Mononuclear cell (primary cell): ENCODE measurements around the gene DNAAF8. TPM values are rescaled to one million over a fixed set of nuclear protein-coding genes. Genes with fewer than 3 reads are reported as not detected.
A peak's percentile ranks its signal among the peaks of the same experiment; 100 is the strongest.
"Not testable (repeated sequence)": the region's sequence is repeated elsewhere in the genome, so short reads cannot be mapped to it uniquely, and the experiment has no call there.

Experiments
- H3K27me3 ChIP-seq: 2 replicates; pipeline ENCODE4 v1.6.0; 2011; ENCODE audit warnings: low read length, control low read depth; ENCODE audit not compliant: insufficient read depth
- H3K4me1 ChIP-seq: 2 replicates; pipeline ENCODE4 v1.5.1; 2011; ENCODE audit warnings: mild to moderate bottlenecking, low read length, control low read depth; ENCODE audit not compliant: insufficient read depth
- H3K4me3 ChIP-seq: 2 replicates; pipeline ENCODE4 v1.5.1; 2011; ENCODE audit warnings: mild to moderate bottlenecking, low read length, moderate library complexity
- H3K9me3 ChIP-seq: 2 replicates; pipeline ENCODE4 v1.5.1; 2011; ENCODE audit warnings: low read depth, mild to moderate bottlenecking, control low read depth, low read length
- total RNA-seq: library from RNA; depleted of rRNA; stranded (reverse); fragments of >200 nt; gene quantifications from one replicate; pipeline ENCODE4 v1.2.3, GENCODE V29; 2012

DNAAF8 gene
- total RNA-seq, 1 donor: not detected

DNA sequence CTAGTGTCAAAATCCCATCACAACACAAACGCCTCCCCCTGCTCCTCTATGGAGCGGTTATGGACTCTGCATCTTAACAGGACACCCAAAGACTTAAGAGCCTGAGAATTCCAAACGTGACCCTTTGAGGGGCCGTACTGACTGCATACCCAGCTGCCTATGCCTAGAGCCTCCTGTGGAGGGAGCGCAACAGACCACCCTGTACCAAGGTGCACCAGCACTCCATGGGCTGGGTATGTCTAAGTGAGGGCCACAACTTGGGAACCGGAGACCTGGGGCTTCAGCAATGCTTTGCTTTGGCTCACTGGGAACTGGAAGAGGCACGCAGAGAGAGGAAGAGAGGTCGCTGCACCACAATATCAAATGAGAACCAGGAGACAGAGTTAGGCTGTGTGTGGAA is 5.7 kb upstream of the DNAAF8 start:
- Histone ChIP-seq H3K9me3 (no peaks in the 10 kb centered on the region), H3K4me3 (no peak overlapping the region), H3K27me3 (no peaks in the 10 kb centered on the region)

DNA sequence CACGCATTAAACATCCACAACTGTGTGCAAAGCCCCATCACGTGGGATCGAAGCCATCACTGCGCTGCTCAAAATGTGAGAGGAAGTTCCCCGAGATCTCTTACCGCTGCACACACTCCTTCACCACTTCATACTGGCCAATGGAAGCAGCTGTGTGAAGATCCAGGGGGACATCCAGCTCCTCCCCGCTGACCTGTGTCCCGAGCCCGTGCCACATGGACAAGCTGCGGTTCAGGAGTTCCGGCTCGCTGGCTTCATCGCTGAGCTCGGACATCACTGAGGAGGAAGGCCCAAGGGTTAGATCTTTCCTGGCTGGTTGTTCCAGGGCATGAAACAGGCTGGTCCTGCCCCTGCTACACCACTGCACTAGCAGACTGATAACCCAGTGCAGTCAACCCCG is 4.5 kb upstream of the DNAAF8 start:
- H3K27me3 ChIP-seq: no peaks in the 10 kb centered on the region

More for the DNA sequence above, 5.7 kb upstream of the DNAAF8 start:
- peaks cover 6% of the 10 kb centered on the region for H3K4me1 ChIP-seq

DNA sequence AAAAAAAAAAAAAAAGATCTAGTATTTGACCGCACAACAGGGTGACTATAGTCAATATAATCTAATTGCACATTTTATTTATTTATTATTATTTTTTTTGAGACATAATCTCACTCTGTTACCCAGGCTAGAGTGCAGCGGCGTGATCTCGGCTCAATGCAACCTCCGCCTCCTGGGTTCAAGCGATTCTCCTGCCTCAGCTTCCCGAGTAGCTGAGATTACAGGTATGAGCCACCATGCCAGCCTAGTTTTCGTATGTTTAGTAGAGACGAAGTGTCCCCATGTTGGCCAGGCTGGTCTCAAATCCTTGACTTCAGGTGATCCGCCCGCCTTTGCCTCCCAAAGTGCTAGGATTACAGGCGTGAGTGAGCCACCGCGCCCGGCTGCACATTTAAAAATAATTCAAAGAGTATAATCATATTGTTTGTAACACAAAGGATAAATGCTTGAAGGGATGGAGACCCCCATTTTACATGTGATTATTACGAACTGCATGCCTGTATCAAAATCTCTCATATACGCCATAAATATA is 1.1 kb upstream of the DNAAF8 start:
- Histone ChIP-seq H3K27me3 (no peaks in the 10 kb centered on the region), H3K9me3 (no peaks in the 10 kb centered on the region), H3K4me1 (peaks cover 16% of the 10 kb centered on the region), H3K4me3 (peak overlapping the region; percentile 78)

More for the DNA sequence above, 4.5 kb upstream of the DNAAF8 start:
- Histone ChIP-seq H3K4me1 (peaks cover 8% of the 10 kb centered on the region), H3K9me3 (no peaks in the 10 kb centered on the region), H3K4me3 (no peak overlapping the region)

DNA sequence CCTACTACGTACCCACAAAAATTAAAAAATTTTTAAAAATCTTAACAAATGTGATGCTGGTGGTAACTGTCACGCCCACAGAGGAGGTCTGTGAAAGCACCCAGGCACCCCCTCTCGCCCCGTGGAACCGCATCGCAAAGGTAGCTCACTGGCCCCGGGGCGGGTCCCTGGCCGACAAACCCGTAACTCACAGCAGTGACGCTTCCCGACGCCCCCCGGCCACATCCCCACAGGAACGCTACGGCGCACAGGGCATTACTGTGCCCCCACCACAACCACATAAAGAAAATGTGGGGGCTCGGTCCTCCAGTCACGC is 632 bp upstream of the DNAAF8 start:
- H3K4me3 ChIP-seq: peak overlapping the region; percentile 78
- H3K27me3 ChIP-seq: no peaks in the 10 kb centered on the region
- H3K9me3 ChIP-seq: no peaks in the 10 kb centered on the region
- peaks cover 16% of the 10 kb centered on the region for H3K4me1 ChIP-seq

DNA sequence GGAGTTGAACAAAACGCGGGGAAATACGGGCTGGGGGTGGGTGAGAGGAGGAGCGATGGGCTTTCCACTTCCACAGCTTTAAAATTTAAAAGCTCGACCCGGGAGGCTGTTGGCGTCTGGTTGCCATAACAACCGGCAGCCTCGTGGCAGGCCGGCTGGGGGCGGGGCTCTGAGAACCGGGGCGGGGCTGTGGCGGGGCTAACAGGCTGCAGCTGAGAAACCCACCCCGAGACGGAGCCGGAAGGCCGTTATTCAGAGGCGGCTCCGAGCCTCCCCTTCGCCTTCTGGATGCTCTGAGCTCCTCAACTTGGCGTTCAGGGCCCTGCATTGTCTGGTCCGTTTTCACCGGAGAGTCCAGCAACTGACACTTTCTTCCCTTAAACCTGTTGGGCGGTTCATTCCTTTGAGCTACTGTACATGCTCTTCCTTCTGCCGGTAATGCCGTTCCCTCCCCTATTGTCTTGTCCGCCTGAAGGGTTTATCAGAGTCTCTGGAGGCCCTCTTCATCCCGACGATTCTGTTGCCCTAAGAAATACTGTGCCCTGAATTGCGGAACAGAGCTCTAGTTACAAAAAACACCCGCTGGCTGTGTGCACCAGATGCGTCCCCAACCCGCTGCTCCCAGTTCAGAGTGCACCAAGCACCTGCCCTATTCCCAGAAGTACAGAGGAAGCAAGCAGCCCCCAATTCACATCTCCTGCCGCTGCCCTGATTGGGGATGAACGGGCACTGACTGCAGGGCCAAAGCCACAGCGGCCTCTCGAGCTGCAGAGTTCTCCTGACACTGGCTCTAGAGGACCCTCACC is 596 bp downstream of the DNAAF8 start:
- Histone ChIP-seq H3K4me1 (peaks cover 16% of the 10 kb centered on the region), H3K4me3 (peak overlapping the region; percentile 78), H3K9me3 (no peaks in the 10 kb centered on the region)

DNA sequence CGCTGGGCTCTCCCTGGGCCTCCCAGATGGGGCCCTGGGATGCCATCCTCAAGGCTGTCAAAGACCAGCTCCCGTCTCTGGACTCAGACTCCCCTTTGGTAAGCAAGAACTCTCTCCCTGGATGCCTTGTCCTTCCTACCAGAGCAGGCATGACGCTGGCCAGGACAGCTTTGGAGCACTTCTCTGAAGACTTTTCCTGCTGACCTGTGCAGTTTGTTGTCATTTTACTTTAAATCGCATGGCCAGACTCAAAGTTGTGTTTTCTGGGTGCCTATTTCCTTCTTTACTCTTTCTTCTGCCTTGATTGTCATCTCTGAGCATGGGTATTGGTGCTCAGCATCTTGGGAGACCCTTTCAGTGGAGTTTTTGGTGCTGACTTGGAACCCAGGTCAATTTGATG is 2.2 kb downstream of the DNAAF8 start:
- Histone ChIP-seq H3K4me1 (peaks cover 16% of the 10 kb centered on the region), H3K9me3 (no peaks in the 10 kb centered on the region), H3K4me3 (no peak overlapping the region), H3K27me3 (no peaks in the 10 kb centered on the region)

More for the DNA sequence above, 596 bp downstream of the DNAAF8 start:
- no peaks in the 10 kb centered on the region for H3K27me3 ChIP-seq

DNA sequence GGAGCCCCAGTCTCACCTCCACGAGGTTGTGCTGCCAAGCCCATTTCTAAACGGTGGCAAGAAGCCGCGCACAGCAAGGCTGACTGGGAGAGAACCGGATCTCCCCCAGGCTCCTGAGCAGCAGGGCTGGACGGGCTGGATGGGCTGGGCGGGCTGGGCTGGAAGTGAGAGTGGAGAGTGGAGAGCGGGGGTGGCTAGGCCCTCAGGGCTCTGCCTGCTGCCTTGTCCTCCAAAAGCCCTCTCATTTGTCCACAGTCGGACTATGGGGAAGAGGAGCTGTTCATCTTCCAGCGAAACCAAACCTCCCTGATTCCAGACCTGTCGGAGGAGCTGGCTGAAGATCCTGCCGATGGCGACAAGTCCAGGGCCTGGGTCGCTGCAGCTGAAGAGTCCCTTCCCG is 3.2 kb downstream of the DNAAF8 start:
- H3K27me3 ChIP-seq: no peaks in the 10 kb centered on the region
- H3K4me1 ChIP-seq: peaks cover 16% of the 10 kb centered on the region
- H3K9me3 ChIP-seq: no peaks in the 10 kb centered on the region
- no peak overlapping the region for H3K4me3 ChIP-seq

DNA sequence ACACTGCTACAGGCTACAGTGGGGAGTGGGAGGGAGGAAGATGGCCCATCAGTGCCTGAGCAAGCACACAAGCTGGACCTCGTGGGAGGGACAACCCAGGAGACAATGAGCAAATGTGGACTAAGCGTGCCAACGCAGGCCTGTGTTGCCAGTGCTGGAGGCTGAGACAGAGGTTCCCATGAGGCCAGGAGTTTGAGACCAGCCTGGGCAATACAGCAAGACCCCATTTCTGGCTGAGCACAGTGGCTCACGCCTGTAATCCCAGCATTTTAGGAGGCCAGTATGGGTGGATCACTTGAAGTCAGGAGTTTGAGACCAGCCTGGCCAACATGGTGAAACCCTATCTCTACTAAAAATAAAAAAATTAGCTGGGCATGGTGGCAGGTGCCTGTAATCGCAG is 4.0 kb downstream of the DNAAF8 start:
- not testable (repeated sequence) for H3K27me3 ChIP-seq, H3K9me3 ChIP-seq, H3K4me3 ChIP-seq
- peaks cover 12% of the 10 kb centered on the region for H3K4me1 ChIP-seq

DNA sequence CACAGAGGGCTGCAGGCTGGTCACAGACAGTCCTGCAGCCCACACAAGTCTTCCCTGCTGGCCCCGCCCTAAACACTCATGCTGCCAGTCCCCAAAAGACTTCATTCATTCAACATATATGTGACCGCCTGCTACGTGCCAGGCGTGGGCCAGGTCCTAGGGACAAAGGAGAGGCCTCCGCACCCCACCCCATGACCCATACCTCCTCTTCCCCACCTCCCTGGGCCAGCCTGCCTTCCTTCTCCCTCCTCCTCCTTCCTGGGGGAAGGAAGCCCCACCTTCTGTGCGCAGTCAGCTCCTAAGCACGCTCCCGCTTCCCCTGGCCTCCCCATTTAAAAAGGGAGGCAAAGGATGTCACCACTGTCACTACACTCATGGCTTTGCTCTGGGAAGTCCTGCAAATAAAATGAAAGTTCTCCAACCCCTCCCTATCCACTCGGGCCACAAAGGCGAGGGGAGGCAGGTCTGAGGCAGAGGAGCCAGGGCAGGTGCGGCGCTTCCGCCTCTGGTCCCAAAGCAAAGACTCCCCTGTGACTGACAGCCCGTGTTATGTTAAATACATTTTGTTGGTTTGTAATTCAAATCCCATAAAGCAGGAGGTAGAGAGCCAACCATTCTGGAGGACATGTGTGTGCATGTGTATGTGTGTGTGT is 9.0 kb downstream of the DNAAF8 start:
- Histone ChIP-seq H3K9me3 (no peaks in the 10 kb centered on the region), H3K27me3 (no peaks in the 10 kb centered on the region), H3K4me3 (no peak overlapping the region), H3K4me1 (no peaks in the 10 kb centered on the region)

DNA sequence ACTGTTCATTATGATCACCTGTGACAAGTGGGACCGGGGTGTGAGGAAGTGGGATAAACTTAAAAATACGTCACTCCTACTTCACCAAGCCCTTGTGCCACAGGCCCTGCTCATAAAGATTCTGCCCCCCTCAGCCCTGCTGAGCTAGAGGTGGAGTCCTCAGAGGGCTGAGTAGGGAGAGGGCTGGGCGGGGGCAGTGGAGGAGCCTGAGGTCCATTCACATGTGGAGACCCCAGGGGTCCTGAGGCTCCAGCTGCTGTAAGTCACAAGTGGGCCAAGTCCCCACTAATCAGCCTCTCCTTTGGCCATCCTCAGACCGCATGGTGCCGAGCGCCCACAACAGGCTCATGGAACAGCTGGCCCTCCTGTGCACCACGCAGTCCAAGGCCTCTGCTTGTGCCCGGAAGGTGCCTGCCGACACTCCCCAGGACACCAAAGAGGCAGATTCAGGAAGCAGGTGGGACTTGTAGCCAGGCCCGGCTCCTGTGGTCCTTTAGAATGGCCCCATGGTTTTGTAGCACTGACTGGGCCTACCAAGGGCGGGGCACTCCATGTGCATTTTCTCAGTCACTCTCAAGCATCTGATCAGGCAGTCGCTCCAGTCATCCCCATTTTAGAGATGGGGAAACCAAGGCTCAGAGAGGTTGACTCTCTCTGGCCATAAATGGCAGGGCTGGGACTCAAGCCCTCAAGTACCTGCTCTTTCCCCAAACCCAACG is 10.4 kb downstream of the DNAAF8 start:
- H3K4me3 ChIP-seq: no peak overlapping the region
- no peaks in the 10 kb centered on the region for H3K27me3 ChIP-seq

DNA sequence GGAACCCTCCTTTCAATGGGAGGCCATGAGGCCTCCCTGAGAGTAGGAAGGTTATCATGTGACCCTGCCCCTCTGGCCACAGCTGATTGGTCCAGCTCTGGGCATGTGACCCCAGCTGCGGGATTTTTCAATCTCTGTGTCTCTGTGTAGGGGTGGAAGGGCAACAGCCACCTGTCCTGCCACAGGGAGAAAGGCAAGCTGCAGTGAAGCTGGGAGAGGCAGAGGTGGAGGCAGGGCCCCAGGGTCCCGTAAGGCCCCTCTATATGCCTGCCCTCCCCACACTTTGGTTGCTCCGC is 10.9 kb downstream of the DNAAF8 start:
- no peak overlapping the region for H3K4me3 ChIP-seq
- H3K4me1 ChIP-seq: no peaks in the 10 kb centered on the region
- H3K9me3 ChIP-seq: no peaks in the 10 kb centered on the region
- H3K27me3 ChIP-seq: no peaks in the 10 kb centered on the region

More for the DNA sequence above, 10.4 kb downstream of the DNAAF8 start:
- H3K4me1 ChIP-seq: no peaks in the 10 kb centered on the region
- H3K9me3 ChIP-seq: no peaks in the 10 kb centered on the region

DNA sequence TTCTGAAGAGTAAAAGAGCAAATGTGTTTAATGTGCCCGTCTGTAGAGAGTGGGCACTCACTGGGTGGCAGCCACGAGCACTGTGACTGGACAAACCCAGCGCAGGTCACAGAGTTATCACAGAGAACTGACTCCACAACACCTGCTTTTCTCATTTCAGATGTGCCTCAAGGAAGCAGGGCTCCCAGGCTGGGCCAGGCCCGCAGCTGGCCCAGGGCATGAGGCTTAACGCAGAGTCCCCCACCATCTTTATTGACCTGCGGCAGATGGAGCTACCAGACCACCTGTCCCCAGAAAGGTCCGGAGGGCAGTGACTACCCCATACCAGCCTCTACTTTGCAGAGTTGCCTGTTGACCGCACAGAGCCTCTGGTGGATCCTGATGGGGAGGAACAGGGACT is 11.9 kb downstream of the DNAAF8 start:
- Histone ChIP-seq H3K9me3 (no peaks in the 10 kb centered on the region), H3K4me3 (no peak overlapping the region), H3K27me3 (no peaks in the 10 kb centered on the region), H3K4me1 (no peaks in the 10 kb centered on the region)

DNA sequence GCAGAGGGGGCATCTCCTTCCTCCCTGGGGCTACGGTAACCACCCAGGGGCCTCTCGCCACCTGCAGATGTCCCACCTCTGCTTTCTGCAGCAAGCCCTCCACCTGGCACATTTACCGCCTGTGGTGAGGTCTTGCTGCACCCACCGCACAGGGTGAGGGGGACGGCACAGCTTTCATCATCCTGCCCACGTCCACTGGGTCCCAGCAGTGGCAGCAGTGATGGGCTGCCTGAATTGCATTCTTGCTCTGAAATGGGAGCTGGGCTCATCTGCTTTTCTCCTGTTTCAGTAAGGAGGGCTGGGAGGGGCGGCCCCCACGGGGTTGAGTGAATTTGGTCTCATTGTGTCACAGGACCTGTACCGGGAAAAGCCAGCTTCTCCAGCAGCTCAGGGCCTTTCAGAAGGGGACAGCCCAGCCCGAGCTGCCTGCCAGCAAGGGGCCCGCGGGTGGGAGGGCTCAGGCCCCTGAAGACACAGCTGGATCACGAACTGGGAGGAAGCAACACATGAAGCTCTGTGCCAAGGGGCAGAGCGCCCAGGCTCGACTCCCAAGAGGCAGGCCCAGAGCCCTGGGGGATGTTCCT is 12.7 kb downstream of the DNAAF8 start:
- no peak overlapping the region for H3K4me3 ChIP-seq
- H3K27me3 ChIP-seq: no peaks in the 10 kb centered on the region
- H3K9me3 ChIP-seq: no peaks in the 10 kb centered on the region
- no peaks in the 10 kb centered on the region for H3K4me1 ChIP-seq

DNA sequence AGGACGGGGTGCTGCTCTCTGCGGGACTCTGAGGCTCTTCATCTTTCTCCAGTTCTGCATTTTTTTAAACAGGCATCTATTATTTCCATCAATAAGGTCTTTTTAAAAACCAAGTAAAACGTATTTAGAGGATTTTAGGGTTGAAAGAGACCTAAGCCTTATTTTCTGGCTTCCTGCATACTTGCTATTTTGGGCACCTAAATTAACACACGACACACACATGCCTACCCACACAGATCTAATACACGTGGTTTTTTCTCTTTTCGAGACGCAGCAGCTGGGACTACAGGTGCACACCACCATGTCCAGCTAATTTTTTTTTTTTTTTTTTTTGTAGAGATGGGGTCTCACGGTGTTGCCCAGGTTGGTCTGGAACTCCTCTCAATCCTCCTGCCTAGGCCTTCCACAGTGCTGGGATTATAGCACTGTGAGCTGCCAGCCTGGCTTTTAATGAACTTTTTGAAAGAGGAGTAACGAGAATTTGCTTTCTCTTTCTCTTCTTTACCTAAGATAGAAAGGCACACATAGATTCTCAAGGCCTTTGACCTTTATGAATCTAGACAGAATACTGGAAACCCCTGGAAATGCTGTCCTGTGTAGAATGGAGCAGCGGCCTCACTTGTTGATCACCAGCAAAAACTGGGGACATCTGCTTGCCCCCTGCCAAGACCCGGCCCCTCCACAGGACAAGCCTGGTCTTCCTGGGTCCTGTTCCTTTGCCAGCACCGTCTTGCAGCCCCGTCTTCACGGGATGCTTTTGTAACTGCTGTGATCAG is 13.8 kb downstream of the DNAAF8 start:
- no peaks in the 10 kb centered on the region for H3K9me3 ChIP-seq
- H3K4me3 ChIP-seq: no peak overlapping the region
- H3K4me1 ChIP-seq: no peaks in the 10 kb centered on the region
- H3K27me3 ChIP-seq: no peaks in the 10 kb centered on the region
